Measurements from ENCODE around the gene NHEJ1.

DNA sequence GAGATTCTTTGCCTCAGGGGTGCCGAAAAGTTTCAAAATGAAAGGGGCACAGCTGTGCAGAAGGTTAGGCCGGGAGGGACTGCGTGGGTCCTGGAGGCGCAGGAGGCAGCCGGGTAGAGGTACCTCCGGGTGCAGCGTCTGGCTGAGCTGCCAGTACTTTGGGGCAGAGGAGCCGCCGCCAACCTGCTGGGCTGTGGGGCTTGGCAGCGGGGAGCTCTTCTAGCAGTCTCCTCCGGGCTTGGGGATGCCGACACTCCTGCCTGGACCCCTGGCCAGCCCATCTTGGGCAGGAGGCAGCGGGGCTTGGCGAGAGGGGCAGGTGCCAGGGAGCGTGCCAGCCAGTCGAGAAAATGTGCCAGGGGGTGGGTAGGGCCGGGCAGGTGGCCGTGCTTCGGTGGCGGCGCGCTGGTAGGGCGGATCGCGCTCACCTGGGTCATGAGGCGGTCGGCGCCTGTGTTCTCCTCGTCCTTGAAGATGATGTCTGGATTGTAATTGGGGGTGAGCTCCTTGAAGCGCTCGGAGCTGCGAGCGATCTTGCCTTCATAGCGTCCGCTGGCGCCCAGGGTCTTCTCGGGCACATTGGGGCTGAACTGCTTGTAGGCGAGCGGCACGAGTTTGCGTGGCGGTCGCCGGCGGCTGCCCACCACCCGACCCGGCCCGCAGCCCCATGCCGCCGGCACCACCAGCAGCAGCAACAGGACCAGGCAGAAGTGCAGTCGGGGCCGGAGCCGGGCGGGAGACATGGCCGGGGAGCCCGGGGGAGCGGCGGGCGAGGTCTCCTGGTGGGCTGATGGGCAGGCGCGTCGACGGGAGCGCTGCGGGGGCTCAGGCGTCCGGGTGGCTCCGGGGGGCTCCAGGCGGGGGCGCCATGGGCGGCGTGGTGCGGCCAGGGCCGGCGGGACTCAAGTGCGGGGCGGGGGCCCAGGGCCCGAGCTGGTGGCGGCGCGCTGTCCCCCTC, 100.6 kb downstream of the NHEJ1 start:
- TF ChIP-seq, protein P1, sequence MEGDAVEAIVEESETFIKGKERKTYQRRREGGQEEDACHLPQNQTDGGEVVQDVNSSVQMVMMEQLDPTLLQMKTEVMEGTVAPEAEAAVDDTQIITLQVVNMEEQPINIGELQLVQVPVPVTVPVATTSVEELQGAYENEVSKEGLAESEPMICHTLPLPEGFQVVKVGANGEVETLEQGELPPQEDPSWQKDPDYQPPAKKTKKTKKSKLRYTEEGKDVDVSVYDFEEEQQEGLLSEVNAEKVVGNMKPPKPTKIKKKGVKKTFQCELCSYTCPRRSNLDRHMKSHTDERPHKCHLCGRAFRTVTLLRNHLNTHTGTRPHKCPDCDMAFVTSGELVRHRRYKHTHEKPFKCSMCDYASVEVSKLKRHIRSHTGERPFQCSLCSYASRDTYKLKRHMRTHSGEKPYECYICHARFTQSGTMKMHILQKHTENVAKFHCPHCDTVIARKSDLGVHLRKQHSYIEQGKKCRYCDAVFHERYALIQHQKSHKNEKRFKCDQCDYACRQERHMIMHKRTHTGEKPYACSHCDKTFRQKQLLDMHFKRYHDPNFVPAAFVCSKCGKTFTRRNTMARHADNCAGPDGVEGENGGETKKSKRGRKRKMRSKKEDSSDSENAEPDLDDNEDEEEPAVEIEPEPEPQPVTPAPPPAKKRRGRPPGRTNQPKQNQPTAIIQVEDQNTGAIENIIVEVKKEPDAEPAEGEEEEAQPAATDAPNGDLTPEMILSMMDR (IDR thresholded peaks at IDR 0.05; ENCODE audit: low read length) = no peak
- TF ChIP-seq EZH2 (optimal IDR thresholded peaks at IDR 0.05; ENCODE audit: low read depth, low read length) = no peak
